GM12892 (cell line): ENCODE data around the gene AK9.

ENCODE experiments used
- POLR2A ChIP-seq: IDR thresholded peaks from 2 replicates; pipeline ENCODE4 v1.6.1; 2011; ENCODE audit warnings: low read depth, low read length, control low read depth
- POLR2AphosphoS5 ChIP-seq: IDR thresholded peaks from 2 replicates; pipeline ENCODE4 v1.6.1; 2011; ENCODE audit warnings: low read depth, low read length, control low read depth
- TAF1 ChIP-seq: IDR thresholded peaks from 2 replicates; pipeline ENCODE4 v1.6.1; 2011; ENCODE audit warnings: low read depth, mild to moderate bottlenecking, control low read depth, low read length, borderline replicate concordance

GRCh38 chr6:109579361-109579760 lies 111.6 kb downstream of the AK9 start:
- TF ChIP-seq TAF1 (no peak), POLR2AphosphoS5 (no peak), POLR2A (no peak)
